HG02642 (cell line): ENCODE measurements around the gene ATR.
"Not testable (repeated sequence)": the region's sequence is repeated elsewhere in the genome, so short reads cannot be mapped to it uniquely, and the experiment has no call there.

ENCODE experiments used
- ATAC-seq: cut with Tn5 transposase; IDR thresholded peaks from one replicate; pipeline ENCODE4 v1.9.1; 2021; ENCODE audit warnings: mild to moderate bottlenecking; ENCODE audit not compliant: unreplicated experiment, poor library complexity

ATR gene

GRCh38 chr3:142595581-142595950 lies 17.0 kb upstream of the ATR start:
- ATAC-seq, result no peak

- no peak for ATAC-seq
Observed at GRCh38 chr3:142595141-142595540, 16.6 kb upstream of the ATR start.

GRCh38 chr3:142592268-142592667 lies 13.7 kb upstream of the ATR start:
- ATAC-seq, result not testable (repeated sequence)

GRCh38 chr3:142588703-142589102 lies 10.2 kb upstream of the ATR start:
- no peak for ATAC-seq

GRCh38 chr3:142586803-142587406 lies 8.4 kb upstream of the ATR start:
- no peak for ATAC-seq

- not testable (repeated sequence) for ATAC-seq
Observed at GRCh38 chr3:142581070-142581469, 2.5 kb upstream of the ATR start.

GRCh38 chr3:142580061-142580423 lies 1.5 kb upstream of the ATR start:
- no peak for ATAC-seq

- ATAC-seq, result no peak
Observed at GRCh38 chr3:142577696-142578328, 721 bp downstream of the ATR start.

GRCh38 chr3:142576792-142577191 lies 1.7 kb downstream of the ATR start:
- no peak for ATAC-seq

GRCh38 chr3:142574665-142575064 lies 3.9 kb downstream of the ATR start:
- ATAC-seq, result no peak

GRCh38 chr3:142574223-142574622 lies 4.3 kb downstream of the ATR start:
- not testable (repeated sequence) for ATAC-seq

GRCh38 chr3:142569422-142569821 lies 9.1 kb downstream of the ATR start:
- ATAC-seq, result not testable (repeated sequence)

GRCh38 chr3:142568393-142569017 lies 10.0 kb downstream of the ATR start:
- ATAC-seq, result no peak

- no peak for ATAC-seq
Observed at GRCh38 chr3:142566096-142566495, 12.4 kb downstream of the ATR start.

GRCh38 chr3:142563496-142563997 lies 15.0 kb downstream of the ATR start:
- no peak for ATAC-seq

GRCh38 chr3:142560118-142560517 lies 18.4 kb downstream of the ATR start:
- no peak for ATAC-seq

- ATAC-seq, result no peak
Observed at GRCh38 chr3:142553741-142554140, 24.8 kb downstream of the ATR start.

GRCh38 chr3:142552579-142552978 lies 26.0 kb downstream of the ATR start:
- not testable (repeated sequence) for ATAC-seq

GRCh38 chr3:142549986-142550385 lies 28.5 kb downstream of the ATR start:
- ATAC-seq, result no peak

- no peak for ATAC-seq
Observed at GRCh38 chr3:142543307-142543706, 35.2 kb downstream of the ATR start.

GRCh38 chr3:142542054-142542453 lies 36.5 kb downstream of the ATR start:
- ATAC-seq, result no peak

GRCh38 chr3:142536519-142536918 lies 42.0 kb downstream of the ATR start:
- ATAC-seq, result no peak
